HG02623 (cell line): ENCODE data around the gene FARSB.
"Not testable (repeated sequence)": the region's sequence is repeated elsewhere in the genome, so short reads cannot be mapped to it uniquely, and the experiment has no call there.

ENCODE experiments used
- ATAC-seq: cut with Tn5 transposase; IDR thresholded peaks from one replicate; pipeline ENCODE4 v1.9.1; 2021; ENCODE audit warnings: moderate library complexity; ENCODE audit not compliant: unreplicated experiment

The FARSB gene

GRCh38 chr2:222655787-222656525, at the start of gene FARSB:
TSS of gene FARSB (minus strand) at chr2:222656092. CDS start at chr2:222656073, 19 bp downstream.
- peak; percentile 86 for ATAC-seq

GRCh38 chr2:222703886-222704285, 48.0 kb upstream of the FARSB start:
- ATAC-seq: no peak

- no peak for ATAC-seq
Observed at GRCh38 chr2:222703091-222703490, 47.2 kb upstream of the FARSB start.

DNA sequence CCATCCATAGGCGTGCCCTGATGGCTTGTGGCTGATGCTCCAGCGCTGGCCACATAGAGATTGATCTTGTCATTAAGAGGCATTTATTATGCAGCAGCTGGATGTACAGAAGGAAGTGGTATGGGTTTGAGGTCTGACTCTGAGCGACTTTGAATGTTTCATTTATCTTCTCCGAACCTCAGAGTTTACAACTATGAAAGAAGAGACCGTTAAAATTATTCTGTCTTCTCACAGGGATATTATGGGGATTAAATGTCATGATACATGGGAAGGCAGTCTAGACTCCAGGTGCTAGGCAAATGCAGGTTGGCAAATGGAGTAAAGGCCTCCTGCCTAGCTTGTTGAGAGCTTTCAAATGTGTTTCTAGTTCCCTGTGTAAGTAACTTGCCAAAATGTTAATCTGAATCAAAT, 45.8 kb upstream of the FARSB start:
- no peak for ATAC-seq

GRCh38 chr2:222701233-222701632, 45.3 kb upstream of the FARSB start:
- ATAC-seq: no peak

GRCh38 chr2:222698276-222698675, 42.4 kb upstream of the FARSB start:
- no peak for ATAC-seq

DNA sequence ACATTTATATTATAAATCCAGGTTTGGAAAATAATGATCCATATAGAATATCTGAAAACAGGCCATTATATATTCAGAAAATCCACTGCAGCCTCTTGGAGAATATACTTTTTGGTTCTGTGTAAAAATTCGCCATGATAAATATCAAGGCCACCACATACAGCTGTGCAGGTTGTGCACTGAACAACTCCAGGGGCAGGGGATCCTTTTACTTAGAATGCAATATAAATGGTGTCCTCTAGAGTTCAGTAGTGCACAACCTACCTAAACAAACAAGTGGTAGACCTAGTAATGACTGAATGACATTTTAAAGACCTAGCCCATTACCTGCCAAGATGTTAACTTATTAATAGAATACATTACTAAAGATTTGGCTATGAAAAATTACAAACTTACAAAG, 37.9 kb upstream of the FARSB start:
- ATAC-seq: peak; percentile 56

DNA sequence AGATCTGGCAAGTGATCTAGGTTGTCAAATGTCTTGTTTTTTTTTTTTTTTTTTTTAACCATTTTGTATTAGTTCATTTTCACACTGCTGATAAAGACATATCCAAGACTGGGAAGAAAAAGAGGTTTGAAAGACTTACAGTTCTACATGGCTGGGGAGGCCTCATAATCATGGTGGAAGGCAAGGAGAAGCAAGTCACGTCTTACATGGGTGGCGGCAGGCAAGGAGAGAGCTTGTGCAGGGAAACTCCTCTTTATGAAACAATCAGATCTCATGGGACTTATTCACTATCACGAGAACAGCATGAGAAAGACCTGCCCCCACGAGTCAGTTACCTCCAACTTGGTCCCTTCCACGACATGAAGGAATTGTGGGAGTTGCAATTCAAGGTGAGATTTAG, 37.5 kb upstream of the FARSB start:
- not testable (repeated sequence) for ATAC-seq

- peak; percentile 81 for ATAC-seq
Observed at GRCh38 chr2:222690564-222691200, 34.8 kb upstream of the FARSB start.

GRCh38 chr2:222689322-222689721, 33.4 kb upstream of the FARSB start:
- no peak for ATAC-seq

DNA sequence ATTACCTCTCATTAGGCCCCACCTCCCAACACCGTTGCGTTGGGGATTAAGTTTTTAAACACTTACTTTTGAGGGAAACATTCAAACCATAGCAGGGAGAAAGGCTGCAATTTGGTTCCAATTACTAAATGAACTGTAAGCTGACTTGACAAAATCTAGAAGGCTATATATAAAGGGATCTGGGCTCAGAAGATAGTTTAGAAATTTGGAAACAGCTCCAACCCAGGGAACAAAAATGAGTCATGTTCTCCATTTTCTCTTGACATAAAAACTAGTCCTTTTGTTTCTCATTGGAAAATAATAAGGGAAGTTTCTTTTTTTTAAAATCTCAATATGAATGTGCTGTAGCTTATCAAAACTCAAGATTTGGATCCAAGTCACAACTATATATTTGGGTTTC, 33.0 kb upstream of the FARSB start:
- no peak for ATAC-seq

GRCh38 chr2:222686086-222686750, 30.3 kb upstream of the FARSB start:
- ATAC-seq: no peak

DNA sequence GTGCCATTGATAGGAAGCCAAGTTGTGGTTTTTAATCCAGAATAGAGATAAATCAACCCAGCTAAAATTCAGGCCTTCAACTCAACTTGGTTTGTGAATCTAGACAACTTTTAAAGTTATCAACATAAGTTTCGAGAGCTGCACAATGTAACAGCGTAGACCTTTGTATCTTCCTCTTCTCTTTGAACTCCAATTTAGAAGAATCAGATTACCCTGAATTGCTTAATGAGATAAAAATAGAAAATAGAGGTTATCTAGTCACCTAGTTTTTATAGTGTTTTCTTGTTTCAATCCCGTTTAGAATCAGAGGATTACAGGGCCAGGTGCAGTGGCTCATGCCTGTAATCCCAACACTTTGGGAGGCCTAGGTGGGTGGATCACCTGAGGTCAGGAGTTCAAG, 27.9 kb upstream of the FARSB start:
- no peak for ATAC-seq

DNA sequence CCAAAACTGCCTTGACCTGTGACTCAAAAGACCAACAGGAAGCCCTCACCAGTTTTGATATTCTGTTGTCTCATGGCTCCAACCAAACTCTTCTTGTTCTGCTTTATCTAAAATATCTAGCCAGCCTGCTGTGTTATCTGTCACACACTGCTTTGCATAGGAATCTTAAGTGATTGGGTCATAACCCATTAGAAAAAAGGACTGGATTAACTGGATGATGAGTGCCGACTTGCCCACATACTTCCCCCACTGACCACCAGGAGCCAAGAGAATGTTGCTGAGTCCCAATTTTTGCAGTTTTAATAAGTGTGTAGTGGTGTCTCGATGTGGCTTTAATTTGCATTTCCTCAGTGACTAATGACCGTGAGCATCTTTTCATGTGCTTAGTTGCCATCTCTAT, 22.1 kb upstream of the FARSB start:
- no peak for ATAC-seq

DNA sequence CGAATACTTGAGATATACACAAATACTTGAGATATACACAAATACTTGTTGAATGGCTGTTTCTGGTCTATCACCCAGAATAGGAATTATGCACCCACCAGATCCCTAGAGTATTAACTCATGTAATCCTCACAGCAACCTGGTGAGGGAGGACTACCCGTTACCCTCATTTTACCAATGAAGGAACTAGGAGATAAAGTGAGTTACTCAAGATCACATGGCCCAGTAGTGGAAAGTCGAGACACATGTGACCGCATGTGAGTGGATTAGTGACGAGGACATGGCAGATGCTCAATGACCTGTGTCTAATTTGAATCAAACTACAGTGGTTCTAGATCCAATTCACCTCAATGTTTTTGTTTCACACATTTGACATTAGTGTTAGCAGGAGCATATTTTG, 18.0 kb upstream of the FARSB start:
- ATAC-seq: no peak

DNA sequence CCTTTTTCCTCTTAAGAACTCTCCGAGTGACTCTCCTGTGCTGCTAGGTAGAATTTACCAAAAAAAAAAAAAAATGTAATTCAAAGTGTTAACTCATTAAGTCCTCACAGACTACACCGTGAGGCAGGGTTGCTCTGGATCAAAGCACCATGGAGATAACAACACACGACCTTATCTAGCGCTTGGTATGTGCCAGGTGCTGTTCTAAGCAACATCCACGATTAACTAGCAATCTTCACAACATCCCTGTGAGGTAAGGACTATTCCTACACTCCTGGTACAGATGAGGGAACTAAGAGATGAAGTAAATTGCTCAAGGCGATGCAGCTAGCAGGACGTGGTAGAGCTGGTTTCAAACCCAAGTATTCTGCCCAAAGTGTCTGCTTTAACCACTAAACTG, 17.4 kb upstream of the FARSB start:
- no peak for ATAC-seq

- ATAC-seq: no peak
Observed at GRCh38 chr2:222672068-222672401, 16.1 kb upstream of the FARSB start.

DNA sequence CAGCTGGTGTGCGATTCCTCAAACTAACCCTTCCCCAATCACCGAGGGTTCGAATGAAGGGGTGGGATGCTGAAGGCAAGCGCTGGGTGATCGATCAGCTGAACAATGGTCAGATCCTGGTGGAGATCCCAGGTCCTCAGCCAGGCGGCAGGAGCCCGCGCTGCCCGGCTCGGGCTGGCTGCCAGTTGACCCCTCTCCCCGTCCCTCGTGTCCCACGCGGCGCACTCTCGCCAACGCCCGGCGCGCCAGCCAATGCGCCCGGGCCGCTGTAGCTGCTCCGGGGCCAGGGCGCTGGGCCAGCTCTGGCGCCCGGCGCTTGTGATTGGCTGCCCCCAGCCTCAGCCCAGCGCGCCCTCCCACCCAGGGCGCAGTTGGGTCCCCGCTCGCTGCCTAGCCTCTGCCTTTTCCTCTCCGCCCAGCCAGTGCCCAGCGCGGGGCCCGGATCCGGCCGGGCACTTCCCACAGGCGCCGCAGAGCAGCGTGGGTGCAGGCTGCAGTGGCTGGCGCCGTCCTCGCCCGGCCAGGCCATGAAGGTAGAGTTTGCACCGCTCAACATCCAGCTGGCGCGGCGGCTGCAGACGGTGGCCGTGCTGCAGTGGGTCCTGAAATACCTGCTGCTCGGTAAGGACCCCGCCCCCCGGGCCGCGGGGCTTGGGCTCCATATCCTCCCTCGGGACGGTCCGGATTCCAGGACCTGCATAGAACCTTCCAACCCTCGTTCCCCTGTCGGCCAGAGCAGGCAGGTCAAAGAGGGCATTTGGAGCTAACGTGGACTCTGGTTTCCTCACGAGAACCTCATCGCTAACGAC, 15.6 kb upstream of the FARSB start, which contains the start of gene MOGAT1:
Gene MOGAT1, plus strand, starts transcription at position 400 of the 809 bp plus-strand sequence. Its CDS starts 128 bp downstream, at position 528.
- no peak for ATAC-seq

DNA sequence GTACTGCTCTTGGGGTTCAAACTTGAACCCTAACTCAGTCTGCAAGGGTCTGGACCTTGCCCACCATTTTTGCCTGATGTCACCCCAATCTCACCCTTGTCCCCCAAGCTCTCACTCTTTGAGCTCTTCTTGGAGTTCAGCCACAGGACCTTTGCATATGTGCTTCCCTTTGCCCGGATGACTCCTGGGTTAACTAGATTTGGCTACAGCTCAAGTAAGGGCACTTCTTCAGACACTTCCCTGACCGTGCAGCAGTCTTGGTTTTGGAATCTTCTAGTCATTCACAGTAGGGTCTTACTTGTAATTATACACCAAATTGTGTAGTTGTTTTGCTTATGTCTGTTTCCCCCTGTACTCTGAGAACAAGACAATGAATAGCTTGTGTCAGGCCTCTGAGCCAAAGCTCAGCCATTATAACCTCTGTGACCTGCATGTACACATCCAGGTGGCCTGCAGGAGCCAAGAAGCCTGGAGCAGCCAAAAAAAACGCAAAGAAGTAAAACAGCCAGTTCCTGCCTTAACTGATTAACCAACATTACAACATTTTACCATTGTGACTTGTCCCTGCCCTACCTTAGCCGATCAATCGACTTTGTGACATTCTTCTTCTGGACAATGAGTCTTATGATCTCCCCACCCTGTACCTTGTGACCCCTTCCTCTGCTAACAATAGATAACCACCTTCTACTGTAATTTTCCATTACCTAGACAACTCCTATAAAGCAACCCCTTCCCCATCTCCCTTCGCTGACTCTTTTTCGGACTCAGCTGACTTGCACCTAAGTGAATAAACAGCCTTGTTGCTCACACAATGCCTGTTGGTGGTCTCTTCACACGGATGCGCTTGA, 14.5 kb upstream of the FARSB start:
- no peak for ATAC-seq

DNA sequence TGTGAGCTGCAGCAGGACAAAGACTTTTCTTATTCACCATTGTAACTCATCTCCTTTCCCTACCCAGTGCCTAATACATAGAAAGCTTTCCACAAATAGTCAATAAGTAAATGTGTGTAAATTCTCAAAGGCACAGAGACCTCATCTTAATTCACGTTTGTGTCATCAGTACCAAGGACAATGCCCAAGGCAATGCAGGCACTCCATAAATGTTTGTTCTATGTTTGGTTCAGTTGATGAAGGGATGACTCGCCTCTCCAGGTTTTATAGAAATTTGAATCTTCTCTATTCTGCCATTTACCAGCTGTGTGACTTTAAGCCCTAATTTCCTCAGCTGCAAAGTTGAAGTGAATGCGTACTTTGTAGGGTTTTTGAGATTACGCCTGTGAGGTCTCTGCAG, 13.5 kb upstream of the FARSB start:
- no peak for ATAC-seq
